ENCODE measurements around the gene CHAC2. TPM values are rescaled to one million over a fixed set of nuclear protein-coding genes. Genes with fewer than 3 reads are reported as not detected.
A peak's percentile ranks its signal among the peaks of the same experiment; 100 is the strongest.
"Not testable (repeated sequence)": the region's sequence is repeated elsewhere in the genome, so short reads cannot be mapped to it uniquely, and the experiment has no call there.

CHAC2 gene
- total RNA-seq, 2 experiments from 2014 or later: 15.8 to 17.4 TPM

DNA sequence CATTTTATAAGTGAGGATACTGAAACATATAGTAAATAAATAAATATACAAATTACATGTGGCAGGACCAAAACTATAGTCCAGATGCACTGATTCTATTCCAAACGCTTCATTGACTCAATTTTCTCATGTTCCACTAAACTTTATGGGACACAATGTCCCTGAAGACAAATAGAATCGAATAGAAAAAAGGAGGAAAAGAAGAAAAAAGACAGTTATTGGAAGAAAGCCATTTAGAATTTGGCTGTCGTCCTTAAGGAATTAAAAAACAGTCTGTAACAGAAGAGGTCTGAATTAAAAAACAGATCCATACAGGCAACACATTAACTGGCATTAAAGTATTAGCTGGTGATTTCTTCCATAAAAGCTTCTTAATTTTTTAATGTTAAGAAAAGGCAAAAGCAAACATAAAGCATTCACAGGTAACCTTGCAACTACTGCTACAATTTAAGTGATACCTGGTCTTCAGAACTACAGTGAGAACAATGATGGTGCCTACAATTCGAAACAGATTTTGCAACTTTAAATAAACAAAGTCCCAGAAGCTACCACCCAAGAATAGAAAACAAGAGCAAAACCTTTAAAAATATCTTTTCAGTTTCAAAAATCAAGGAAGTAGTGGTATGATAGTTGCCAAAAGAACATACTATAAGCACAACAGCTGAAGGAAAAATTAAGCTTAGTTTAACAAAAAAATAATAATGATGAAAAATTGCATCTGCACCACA lies 17.4 kb upstream of the CHAC2 start:
- H3K27ac Mint-ChIP-seq: no peak overlapping the region
- POLR2A ChIA-PET: no interaction called here
- H3K36me3 Mint-ChIP-seq (ENCODE audit: low read depth): peaks cover 22% of the 10 kb centered on the region

DNA sequence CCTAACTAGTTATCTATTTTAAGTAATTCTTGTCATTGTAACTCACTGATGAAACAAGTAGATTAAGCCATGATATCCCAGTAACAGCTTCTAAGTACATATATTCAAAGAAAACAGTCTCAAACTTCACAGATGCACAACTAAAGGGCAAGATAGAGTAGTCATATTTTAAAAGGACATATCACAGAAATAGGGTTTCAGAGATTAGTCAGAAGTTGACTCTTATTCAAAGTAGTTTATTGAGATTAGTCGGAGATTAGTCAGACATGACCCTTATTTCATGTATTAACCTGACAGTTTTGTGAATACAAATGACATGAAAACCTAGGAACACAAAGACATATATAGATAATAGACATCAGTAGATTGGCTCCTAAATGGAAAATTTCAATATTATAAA lies 15.9 kb upstream of the CHAC2 start:
- Mint-ChIP-seq H3K27me3 (no peaks in the 10 kb centered on the region), H3K27ac (no peak overlapping the region), H3K36me3 (ENCODE audit: low read depth) (peaks cover 28% of the 10 kb centered on the region), H3K4me1 (peaks cover 29% of the 10 kb centered on the region), H3K4me3 (no peak overlapping the region), H3K9me3 (ENCODE audit: low read depth) (no peaks in the 10 kb centered on the region)
- POLR2A ChIA-PET: interaction anchor here (1.6 kb wide), 1 partner anchor 16 kb away, joined by 9 read pairs; the partner anchor contains the start of gene CHAC2
- ATAC-seq (peak; percentile 92), DNase-seq (no peak)
- intact Hi-C loops (cut with DNase I, micrococcal nuclease): loop anchor here (1.0 to 5.0 kb wide), 3 partner anchors 36 to 1561 kb away; partner anchors contain the start of genes ERLEC1 (in 2 of the 2) and ASB3 (in 1 of the 2)
- CTCF ChIA-PET: interaction anchor here (0.7 to 1.6 kb wide), 3 partner anchors 9 to 79 kb away, joined by 6 read pairs; partner anchors contain the start of gene CHAC2

More for the DNA sequence above, 17.4 kb upstream of the CHAC2 start:
- Mint-ChIP-seq H3K27me3 (no peaks in the 10 kb centered on the region), H3K9me3 (ENCODE audit: low read depth) (no peaks in the 10 kb centered on the region), H3K4me1 (peaks cover 29% of the 10 kb centered on the region), H3K4me3 (no peak overlapping the region)
- intact Hi-C loops (cut with DNase I, micrococcal nuclease): loop anchor here (5.0 kb wide), 2 partner anchors 37 to 1562 kb away; partner anchors contain the start of genes ASB3 (in 1 of the 2) and ERLEC1 (in 1 of the 2)
- DNase-seq (no peak), ATAC-seq (no peak)
- CTCF ChIA-PET: interaction anchor here (1.2 to 1.6 kb wide), 3 partner anchors 8 to 18 kb away, joined by 3 to 6 read pairs (median 4); partner anchors contain the start of gene CHAC2

DNA sequence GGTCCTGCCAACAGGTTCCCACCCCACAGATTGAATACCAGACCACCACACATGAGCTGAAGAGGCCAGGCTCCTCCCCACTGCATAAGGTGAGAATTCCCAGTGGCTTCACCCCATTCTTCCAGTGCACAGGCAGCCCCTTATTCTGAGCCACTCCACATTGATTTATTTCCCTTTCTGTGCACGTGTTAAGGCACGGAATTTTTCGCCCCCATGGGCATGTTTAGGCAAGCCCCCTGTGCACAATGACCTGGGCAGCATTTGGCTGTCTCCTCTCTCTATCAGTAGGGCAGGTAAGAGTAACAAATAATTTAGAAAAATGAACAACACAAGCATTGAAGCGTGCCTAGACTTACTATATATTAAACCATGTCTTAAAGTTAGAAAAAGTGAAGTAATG lies 15.2 kb upstream of the CHAC2 start:
- CTCF ChIA-PET: interaction anchor here (0.7 to 1.1 kb wide), 2 partner anchors 10 to 15 kb away, joined by 3 to 6 read pairs; partner anchors contain the start of gene CHAC2
- no peak for ATAC-seq

DNA sequence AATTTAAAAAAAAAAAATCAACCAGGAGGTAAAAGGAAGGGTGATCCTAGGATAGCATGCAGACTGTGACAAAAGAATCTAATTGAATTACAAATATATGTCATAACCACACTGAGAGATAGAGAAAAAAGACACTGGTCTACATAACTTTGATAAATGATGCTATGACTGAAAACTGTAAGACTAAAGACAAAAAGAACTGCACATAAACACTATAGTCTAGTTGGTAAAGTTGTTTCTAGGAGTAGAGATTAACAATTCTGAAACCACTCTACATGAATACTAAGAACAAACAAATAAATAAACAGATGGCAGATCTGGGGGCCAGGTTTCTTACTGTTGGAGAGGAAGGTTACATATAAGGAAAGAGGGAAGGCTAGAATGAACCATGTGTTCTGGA lies 14.6 kb upstream of the CHAC2 start:
- POLR2A ChIA-PET: no interaction called here
- Mint-ChIP-seq H3K4me1 (peaks cover 29% of the 10 kb centered on the region), H3K27ac (no peak overlapping the region), H3K36me3 (ENCODE audit: low read depth) (peaks cover 28% of the 10 kb centered on the region), H3K9me3 (ENCODE audit: low read depth) (no peaks in the 10 kb centered on the region), H3K27me3 (no peaks in the 10 kb centered on the region), H3K4me3 (no peak overlapping the region)
- CTCF ChIA-PET: no interaction called here
- ATAC-seq: peak; percentile 43
- intact Hi-C loops (cut with DNase I, micrococcal nuclease): loop anchor here (1.0 to 5.0 kb wide), 3 partner anchors 14 to 1559 kb away; partner anchors contain the start of genes ASB3 (in 1 of the 2), CHAC2 (in 1 of the 2) and ERLEC1 (in 1 of the 2)
- DNase-seq: no peak

More for the DNA sequence above, 15.2 kb upstream of the CHAC2 start:
- Mint-ChIP-seq H3K27me3 (no peaks in the 10 kb centered on the region), H3K4me1 (peaks cover 29% of the 10 kb centered on the region), H3K27ac (no peak overlapping the region), H3K36me3 (ENCODE audit: low read depth) (peaks cover 29% of the 10 kb centered on the region), H3K9me3 (ENCODE audit: low read depth) (no peaks in the 10 kb centered on the region), H3K4me3 (no peak overlapping the region)
- DNase-seq: no peak
- intact Hi-C loops (cut with DNase I, micrococcal nuclease): loop anchor here (5.0 kb wide), 2 partner anchors 35 to 1560 kb away; partner anchors contain the start of genes ASB3 (in 1 of the 2) and ERLEC1 (in 1 of the 2)
- POLR2A ChIA-PET: interaction anchor here (1.6 kb wide), 1 partner anchor 15 kb away, joined by 9 read pairs; the partner anchor contains the start of gene CHAC2

DNA sequence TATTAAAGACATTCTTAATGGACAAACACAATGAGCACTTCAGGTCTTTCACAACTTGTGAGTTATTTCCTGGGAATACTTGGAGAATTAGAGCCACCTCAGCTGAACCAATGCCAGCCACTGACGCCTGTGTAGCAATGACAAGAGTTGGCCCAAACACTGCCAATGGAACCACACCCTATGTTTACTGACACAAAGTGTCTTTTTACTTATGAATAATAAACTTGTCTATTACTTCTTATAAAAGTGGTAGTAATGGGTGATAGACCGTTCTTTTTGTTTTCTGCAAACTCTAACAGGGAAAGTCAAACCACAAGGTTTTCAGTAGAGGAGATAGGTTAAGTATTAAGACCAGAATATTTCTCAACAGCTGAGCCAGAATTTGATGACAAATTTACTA lies 12.5 kb upstream of the CHAC2 start:
- intact Hi-C loops (cut with DNase I, micrococcal nuclease): no loop called here
- peaks cover 29% of the 10 kb centered on the region for H3K4me1 Mint-ChIP-seq
- H3K4me3 Mint-ChIP-seq: no peak overlapping the region
- H3K27ac Mint-ChIP-seq: no peak overlapping the region
- ChIA-PET CTCF (interaction anchor here (2.4 kb wide), 1 partner anchor 12 kb away, joined by 7 read pairs; the partner anchor contains the start of gene CHAC2), POLR2A (no interaction called here)
- H3K27me3 Mint-ChIP-seq: no peaks in the 10 kb centered on the region
- no peaks in the 10 kb centered on the region for H3K9me3 Mint-ChIP-seq (ENCODE audit: low read depth)
- ATAC-seq: no peak
- H3K36me3 Mint-ChIP-seq (ENCODE audit: low read depth): peaks cover 15% of the 10 kb centered on the region
- no peak for DNase-seq

DNA sequence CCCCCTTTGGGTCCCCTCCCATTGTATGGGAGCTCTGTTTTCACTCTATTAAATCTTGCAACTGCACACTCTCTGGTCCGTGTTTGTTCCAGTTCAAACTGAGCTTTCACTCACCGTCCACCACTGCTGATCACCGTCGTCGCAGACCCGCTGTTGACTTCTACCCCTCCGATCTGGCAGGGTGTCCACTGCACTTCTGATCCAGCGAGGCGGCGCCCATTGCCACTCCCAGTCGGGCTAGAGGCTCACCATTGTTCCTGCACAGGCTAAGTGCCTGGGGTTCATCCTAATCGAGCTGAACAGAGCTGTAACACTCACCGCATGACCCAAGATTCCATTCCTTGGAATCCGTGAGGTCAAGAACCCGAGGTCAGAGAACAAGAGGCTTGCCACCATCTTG lies 11.0 kb upstream of the CHAC2 start:
- intact Hi-C loops (cut with DNase I, micrococcal nuclease): no loop called here
- H3K27ac Mint-ChIP-seq: no peak overlapping the region
- peaks cover 16% of the 10 kb centered on the region for H3K4me1 Mint-ChIP-seq
- ChIA-PET CTCF (interaction anchor here (2.4 kb wide), 1 partner anchor 11 kb away, joined by 7 read pairs; the partner anchor contains the start of gene CHAC2), POLR2A (interaction anchor here (0.6 kb wide), 1 partner anchor 16 kb away, joined by 3 read pairs; no protein-coding TSS in a partner anchor)
- no peaks in the 10 kb centered on the region for H3K27me3 Mint-ChIP-seq
- ATAC-seq (no peak), DNase-seq (no peak)
- H3K4me3 Mint-ChIP-seq: no peak overlapping the region
- H3K9me3 Mint-ChIP-seq (ENCODE audit: low read depth): no peaks in the 10 kb centered on the region
- H3K36me3 Mint-ChIP-seq (ENCODE audit: low read depth): peaks cover 18% of the 10 kb centered on the region

DNA sequence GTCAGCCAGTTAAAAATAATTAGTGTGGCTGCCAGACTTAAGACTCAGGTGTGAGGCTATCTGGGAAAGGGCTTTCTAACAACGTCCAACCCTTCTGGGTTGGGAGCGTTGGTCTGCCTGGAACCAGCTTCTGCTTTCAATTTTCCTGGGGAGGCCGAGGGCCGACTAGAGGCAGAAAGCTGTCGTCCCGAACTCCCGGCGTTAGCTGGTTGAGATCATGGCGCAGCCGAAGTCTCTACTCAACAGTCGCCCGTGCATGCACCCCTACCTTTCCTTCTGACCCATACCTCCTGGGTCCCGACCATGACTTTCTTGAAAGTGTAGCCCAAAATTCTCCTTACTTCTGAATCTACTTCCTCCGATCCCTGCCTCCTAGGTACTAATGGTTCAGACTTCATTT lies 10.4 kb upstream of the CHAC2 start:
- H3K27me3 Mint-ChIP-seq; POLR2A ChIA-PET; H3K27ac Mint-ChIP-seq; intact Hi-C loops (cut with DNase I, micrococcal nuclease); H3K4me3 Mint-ChIP-seq; DNase-seq; H3K9me3 Mint-ChIP-seq (ENCODE audit: low read depth); ATAC-seq: not testable (repeated sequence)
- peaks cover 10% of the 10 kb centered on the region for H3K4me1 Mint-ChIP-seq
- CTCF ChIA-PET: interaction anchor here (2.4 kb wide), 1 partner anchor 10 kb away, joined by 7 read pairs; the partner anchor contains the start of gene CHAC2
- peaks cover 22% of the 10 kb centered on the region for H3K36me3 Mint-ChIP-seq (ENCODE audit: low read depth)

DNA sequence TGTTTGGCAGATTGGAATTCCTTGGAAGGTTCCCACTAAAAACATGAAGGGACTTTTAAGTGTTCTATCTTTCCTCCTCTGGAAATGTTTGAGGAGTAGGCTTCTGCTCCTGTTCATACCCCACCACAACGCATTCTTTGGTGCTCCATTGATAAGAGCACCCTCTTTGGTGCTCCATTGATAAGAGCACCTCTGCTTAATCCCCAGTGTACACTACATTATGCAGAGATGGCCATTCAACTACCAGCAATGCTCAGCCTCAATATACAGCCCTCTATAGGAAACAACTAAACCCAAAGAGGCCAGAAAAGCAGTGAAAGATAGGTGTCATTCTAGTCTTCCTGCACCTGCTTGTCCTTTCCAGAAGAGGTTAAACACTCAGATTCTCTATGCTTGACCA lies 1.8 kb upstream of the CHAC2 start:
- peaks cover 28% of the 10 kb centered on the region for H3K36me3 Mint-ChIP-seq (ENCODE audit: low read depth)
- CTCF ChIA-PET: interaction anchor here (0.7 kb wide), 1 partner anchor 23 kb away, joined by 3 read pairs; no protein-coding TSS in a partner anchor
- ATAC-seq (no peak), DNase-seq (no peak)
- no peak overlapping the region for H3K27ac Mint-ChIP-seq
- POLR2A ChIA-PET: no interaction called here
- peaks cover 21% of the 10 kb centered on the region for H3K4me1 Mint-ChIP-seq
- no peak overlapping the region for H3K4me3 Mint-ChIP-seq
- H3K9me3 Mint-ChIP-seq (ENCODE audit: low read depth): no peaks in the 10 kb centered on the region
- intact Hi-C loops (cut with DNase I, micrococcal nuclease): loop anchor here in 1 of 2 experiments (5.0 to 10.0 kb wide), 2 partner anchors 959 to 1852 kb away; partner anchors contain the start of genes EML6 and PPP4R3B
- H3K27me3 Mint-ChIP-seq: no peaks in the 10 kb centered on the region

DNA sequence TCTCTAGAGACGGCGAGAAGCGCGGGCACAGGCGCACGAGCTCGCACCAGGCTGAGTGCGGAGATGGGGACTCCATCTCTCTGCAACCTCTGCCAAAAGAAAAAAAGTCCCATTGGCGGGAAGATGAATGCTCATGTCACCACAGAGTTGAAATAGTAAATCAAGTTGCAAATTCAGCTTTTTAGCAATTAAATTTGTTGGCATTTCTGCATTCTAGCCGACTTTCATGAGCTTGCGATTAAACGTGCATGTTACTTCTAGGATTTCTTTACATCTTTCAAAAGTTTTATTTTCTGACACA lies 588 bp downstream of the CHAC2 start:
- H3K36me3 Mint-ChIP-seq (ENCODE audit: low read depth): peaks cover 30% of the 10 kb centered on the region
- peak overlapping the region; percentile 96 for H3K27ac Mint-ChIP-seq
- peak; percentile 70 for ATAC-seq
- intact Hi-C loops (cut with DNase I, micrococcal nuclease): loop anchor here (1.0 to 10.0 kb wide), 3 partner anchors 19 to 1849 kb away; partner anchors contain the start of genes EML6 (in 1 of the 2), ERLEC1 (in 1 of the 2) and PPP4R3B (in 1 of the 2)
- ChIA-PET CTCF (interaction anchor here (0.6 to 1.9 kb wide), 6 partner anchors 11 to 35 kb away, joined by 3 to 10 read pairs (median 6); partner anchors contain the start of genes ASB3 and ERLEC1), POLR2A (interaction anchor here (0.6 to 1.9 kb wide), 3 partner anchors 16 to 74 kb away, joined by 3 to 24 read pairs (median 9); partner anchors contain the start of genes ASB3 and ERLEC1)
- no peaks in the 10 kb centered on the region for H3K9me3 Mint-ChIP-seq (ENCODE audit: low read depth)
- H3K4me3 Mint-ChIP-seq: peak overlapping the region; percentile 91
- H3K4me1 Mint-ChIP-seq: peaks cover 29% of the 10 kb centered on the region
- H3K27me3 Mint-ChIP-seq: no peaks in the 10 kb centered on the region
- peak; percentile 71 for DNase-seq

DNA sequence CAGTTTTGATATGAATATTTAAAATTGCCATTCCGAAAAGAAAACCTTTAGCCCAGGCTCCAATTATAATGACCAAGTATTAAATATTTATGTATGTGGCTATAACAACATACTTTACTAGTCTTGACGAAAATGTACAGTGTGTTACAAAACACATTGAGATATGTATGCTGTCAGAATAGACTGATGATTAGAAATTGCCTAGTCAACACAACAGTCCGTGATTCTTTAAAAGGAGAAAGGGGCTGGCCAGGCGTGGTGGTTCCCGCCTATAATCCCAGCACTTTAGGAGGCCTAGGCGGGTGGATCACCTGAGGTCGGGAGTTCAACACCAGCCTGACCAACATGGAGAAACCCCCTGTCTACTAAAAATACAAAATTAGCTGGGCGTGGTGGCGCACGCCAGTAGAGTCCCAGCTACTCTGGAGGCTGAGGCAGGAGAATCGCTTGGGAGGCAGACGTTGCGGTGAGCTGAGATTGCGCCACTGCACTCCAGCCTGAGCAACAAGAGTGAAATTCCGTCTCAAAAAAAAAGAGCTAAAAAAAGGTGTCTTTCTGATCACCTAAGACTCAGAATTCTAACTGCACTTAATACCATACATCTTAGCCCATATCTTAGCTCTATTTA lies 1.8 kb downstream of the CHAC2 start:
- Mint-ChIP-seq H3K4me3 (peak overlapping the region; percentile 91), H3K27me3 (no peaks in the 10 kb centered on the region)

More for the DNA sequence above, 1.8 kb downstream of the CHAC2 start:
- Mint-ChIP-seq H3K4me1 (peaks cover 31% of the 10 kb centered on the region), H3K27ac (no peak overlapping the region), H3K9me3 (ENCODE audit: low read depth) (no peaks in the 10 kb centered on the region), H3K36me3 (ENCODE audit: low read depth) (peaks cover 30% of the 10 kb centered on the region)
- no peak for ATAC-seq
- ChIA-PET CTCF (interaction anchor here (0.6 to 2.1 kb wide), 4 partner anchors 10 to 68 kb away, joined by 3 to 8 read pairs (median 4); partner anchors contain the start of genes ASB3 and ERLEC1), POLR2A (interaction anchor here (0.6 kb wide), 1 partner anchor 26 kb away, joined by 6 read pairs; no protein-coding TSS in a partner anchor)
- no peak for DNase-seq
- intact Hi-C loops (cut with DNase I, micrococcal nuclease): loop anchor here in 1 of 2 experiments (5.0 to 10.0 kb wide), 2 partner anchors 955 to 1848 kb away; partner anchors contain the start of genes EML6 and PPP4R3B

Data from activated CD4-positive, alpha-beta T cell treated with anti-CD3 and anti-CD28 coated beads for 36 hours (primary cell).